SK-N-MC (cell line): ENCODE data around the gene CDK2.

Experiments
- EZH2 ChIP-seq: fragments of 200-600 bp; sonication (generic); IDR thresholded peaks from one replicate; pipeline ENCODE4 v1.6.1; 2017; ENCODE audit warnings: antibody characterized with exemption
- FOXP2 ChIP-seq: optimal IDR thresholded peaks from 2 replicates; pipeline ENCODE3; 2011; ENCODE audit warnings: mild to moderate bottlenecking, moderate library complexity; ENCODE audit not compliant: insufficient read depth; ENCODE audit errors: extremely low read length, control extremely low read depth
- POLR2AphosphoS5 ChIP-seq: IDR thresholded peaks from 2 replicates; pipeline ENCODE4 v1.6.1; 2012; ENCODE audit warnings: mild to moderate bottlenecking, low read depth, low read length, borderline replicate concordance

GRCh38 chr12:55931317-55931779 is 35.3 kb upstream of the CDK2 start:
- no peak for TF ChIP-seq EZH2
- no peak for TF ChIP-seq POLR2AphosphoS5
- no peak for TF ChIP-seq FOXP2
